Esophagus muscularis mucosa (tissue), 3 donors: ENCODE measurements around the gene PRRX2.

Source experiments
- POLR2A ChIP-seq: fragments of 450-650 bp; IDR thresholded peaks from one replicate; pipeline ENCODE4 v1.6.1; 2017; ENCODE audit warnings: antibody characterized with exemption, moderate library complexity, mild to moderate bottlenecking, low read depth
- POLR2AphosphoS5 ChIP-seq, 2 donors: sonication (generic); formaldehyde crosslinking; IDR thresholded peaks; one replicate each; pipeline ENCODE4 v1.6.1; 2017; ENCODE audit warnings: antibody characterized with exemption in 2 of 2
- TF ChIP-seq, protein P1 (sequence below), 3 experiments: fragments of 200-600 bp in 2 of 3; fragments of 450-650 bp in 1 of 3; sonication (generic) in 2 of 3; IDR thresholded peaks; one replicate each; pipeline ENCODE4 v1.5.1; 2017 to 2019; ENCODE audit warnings: antibody characterized with exemption in 3 of 3, mild to moderate bottlenecking in 2 of 3, moderate library complexity in 1 of 3

DNA sequence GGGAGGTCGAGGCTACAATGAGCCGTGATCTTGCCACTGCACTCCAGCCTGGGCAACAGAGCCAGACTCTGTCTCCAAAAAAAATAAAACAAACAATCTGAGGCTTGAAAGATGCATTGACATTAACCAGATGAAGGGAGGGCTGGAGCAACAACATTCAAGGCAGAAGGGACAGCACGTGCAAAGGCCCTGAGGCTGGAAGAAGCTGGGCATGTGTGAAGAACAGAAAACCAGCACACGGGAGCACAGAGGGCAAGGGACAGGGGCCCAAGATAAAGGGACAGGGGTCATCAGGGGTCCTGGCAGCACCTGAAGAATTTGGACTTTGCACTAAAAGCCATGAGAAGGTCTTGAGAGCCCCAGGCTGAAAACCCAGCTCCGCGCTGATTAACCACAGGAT is 84.1 kb downstream of the PRRX2 start:
- TF ChIP-seq, protein P1, sequence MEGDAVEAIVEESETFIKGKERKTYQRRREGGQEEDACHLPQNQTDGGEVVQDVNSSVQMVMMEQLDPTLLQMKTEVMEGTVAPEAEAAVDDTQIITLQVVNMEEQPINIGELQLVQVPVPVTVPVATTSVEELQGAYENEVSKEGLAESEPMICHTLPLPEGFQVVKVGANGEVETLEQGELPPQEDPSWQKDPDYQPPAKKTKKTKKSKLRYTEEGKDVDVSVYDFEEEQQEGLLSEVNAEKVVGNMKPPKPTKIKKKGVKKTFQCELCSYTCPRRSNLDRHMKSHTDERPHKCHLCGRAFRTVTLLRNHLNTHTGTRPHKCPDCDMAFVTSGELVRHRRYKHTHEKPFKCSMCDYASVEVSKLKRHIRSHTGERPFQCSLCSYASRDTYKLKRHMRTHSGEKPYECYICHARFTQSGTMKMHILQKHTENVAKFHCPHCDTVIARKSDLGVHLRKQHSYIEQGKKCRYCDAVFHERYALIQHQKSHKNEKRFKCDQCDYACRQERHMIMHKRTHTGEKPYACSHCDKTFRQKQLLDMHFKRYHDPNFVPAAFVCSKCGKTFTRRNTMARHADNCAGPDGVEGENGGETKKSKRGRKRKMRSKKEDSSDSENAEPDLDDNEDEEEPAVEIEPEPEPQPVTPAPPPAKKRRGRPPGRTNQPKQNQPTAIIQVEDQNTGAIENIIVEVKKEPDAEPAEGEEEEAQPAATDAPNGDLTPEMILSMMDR (IDR thresholded peaks at IDR 0.05), result no peak
- TF ChIP-seq POLR2AphosphoS5 (IDR thresholded peaks at IDR 0.05), result no peak
- no peak for TF ChIP-seq POLR2A
